22Rv1 (cell line): ENCODE measurements around the gene CCND1.

Source experiments
- H3K27ac ChIP-seq: fragments of 450-650 bp; 2 replicates; pipeline ENCODE4 v1.5.1; 2017
- CTCF ChIP-seq: fragments of 450-650 bp; IDR thresholded peaks from 2 replicates; pipeline ENCODE4 v1.5.1; 2017; ENCODE audit warnings: mild to moderate bottlenecking
- ZFX ChIP-seq: fragments of 450-650 bp; IDR thresholded peaks from 2 replicates; pipeline ENCODE4 v1.6.1; 2017; ENCODE audit warnings: antibody characterized with exemption, borderline replicate concordance

CCND1 gene

DNA sequence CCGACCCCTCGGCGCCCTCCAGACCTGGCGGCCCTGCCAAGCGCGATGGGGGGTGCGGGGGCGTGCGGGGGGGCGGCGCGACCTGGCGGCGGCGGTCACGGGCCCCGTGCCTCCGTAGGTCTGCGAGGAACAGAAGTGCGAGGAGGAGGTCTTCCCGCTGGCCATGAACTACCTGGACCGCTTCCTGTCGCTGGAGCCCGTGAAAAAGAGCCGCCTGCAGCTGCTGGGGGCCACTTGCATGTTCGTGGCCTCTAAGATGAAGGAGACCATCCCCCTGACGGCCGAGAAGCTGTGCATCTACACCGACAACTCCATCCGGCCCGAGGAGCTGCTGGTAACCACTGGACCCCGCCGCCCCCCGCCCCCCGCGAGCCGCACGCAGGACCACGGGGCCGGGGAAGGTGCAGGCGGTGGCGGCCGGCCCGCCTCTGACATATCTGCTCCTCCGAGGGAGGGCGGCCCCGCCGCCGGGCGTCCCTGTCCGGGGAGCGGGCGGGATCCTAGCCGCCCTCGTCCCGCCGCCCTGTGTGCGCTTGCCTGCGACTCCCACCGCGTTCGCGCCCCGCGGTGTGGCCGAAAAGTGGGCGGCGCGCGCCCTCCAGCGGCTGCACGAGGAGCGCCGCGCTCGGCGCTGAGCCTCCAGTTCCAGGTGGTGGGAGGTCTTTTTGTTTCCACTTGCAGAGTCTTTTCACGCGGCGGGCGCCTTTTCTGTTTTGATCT is 2.1 kb downstream of the CCND1 start:
- H3K27ac ChIP-seq: peak overlapping the region; percentile 100
- TF ChIP-seq CTCF: peak; percentile 73
- TF ChIP-seq ZFX: no peak

- peak; percentile 27 for TF ChIP-seq CTCF
- no peak for TF ChIP-seq ZFX
- H3K27ac ChIP-seq: peak overlapping the region; percentile 100
Measured at GRCh38 chr11:69643646-69644045, 2.7 kb downstream of the CCND1 start.

DNA sequence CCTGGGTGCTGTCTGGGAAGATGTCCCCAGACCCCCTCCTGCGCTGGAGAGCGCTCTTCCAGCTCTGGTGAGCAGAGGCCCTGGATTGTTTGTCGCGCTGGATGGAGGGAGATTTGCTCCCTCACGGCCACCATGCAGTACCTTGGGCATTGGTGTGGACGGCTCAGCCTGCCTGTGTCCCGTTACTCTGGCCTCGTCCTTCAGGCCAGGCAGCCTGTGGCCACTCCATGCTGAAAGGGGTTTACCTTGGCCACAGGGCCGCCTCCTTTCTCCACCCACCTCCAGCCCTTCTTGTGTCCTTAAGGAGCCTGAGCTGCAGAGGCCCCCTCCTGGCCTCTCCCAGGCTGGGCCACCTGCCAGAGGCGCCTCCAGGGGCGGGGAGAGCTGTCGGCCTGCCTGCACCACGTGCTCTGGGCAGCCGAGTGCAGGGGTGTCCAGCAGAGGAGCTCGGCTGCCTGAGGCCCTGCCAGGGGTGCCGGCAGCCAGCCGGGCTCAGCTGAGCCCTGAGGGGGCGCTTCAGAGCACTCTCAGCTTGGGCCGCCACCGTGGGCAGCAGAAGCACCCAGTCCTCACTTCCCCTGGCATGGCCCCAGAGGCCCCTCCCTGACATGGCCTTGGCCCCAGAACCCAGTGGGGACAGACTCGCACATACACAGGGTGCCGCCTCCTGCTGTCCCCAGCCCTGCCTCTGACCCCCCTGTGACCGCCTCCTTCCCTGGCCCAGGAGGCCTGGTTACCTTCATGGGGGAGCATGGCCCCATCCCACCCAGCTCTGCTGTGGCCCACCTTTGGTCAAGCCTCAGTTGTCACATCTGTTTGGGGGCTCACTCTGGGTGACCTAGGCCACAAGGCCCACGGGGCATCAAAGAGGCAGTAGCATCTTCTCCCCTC is 3.4 kb downstream of the CCND1 start:
- TF ChIP-seq CTCF: 0 out of 2 replicates have a peak, but pooled peaks have one; percentile 13
- no peak for TF ChIP-seq ZFX
- H3K27ac ChIP-seq: peak overlapping the region; percentile 100

DNA sequence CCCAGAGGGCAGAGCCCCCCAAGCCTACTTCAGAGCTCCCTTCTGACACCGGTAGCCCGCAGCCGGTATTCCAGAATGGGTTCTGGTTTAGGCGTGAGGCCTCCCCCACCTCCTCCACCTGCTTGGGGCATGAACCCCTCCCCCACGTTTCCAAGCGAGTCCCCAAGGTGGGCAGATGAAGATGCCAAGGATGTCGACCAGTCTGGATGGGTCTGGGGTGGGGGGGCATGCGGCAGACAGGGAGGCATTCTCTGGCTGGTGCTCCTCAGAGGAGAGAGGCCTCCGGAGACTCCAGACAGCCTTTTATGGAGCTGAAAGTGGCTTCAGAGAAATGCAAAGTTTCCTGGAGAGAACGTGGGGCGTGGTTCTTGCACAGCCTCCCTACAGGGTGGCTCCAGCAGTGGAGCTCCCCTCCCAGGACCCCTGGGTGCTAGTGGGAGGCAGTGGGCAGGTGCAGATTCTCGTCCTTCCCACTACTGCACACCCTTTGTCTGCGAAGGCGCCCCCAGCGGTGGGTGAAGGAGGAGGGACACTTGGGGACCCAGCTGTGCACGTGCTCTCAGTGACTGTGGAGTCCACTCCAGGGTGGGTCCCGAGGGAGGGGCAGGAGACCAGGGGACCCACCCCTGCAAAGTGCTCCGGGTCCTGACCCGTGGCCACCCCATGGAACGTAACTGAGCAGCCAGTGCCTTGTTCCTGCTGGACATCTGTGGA is 4.2 kb downstream of the CCND1 start:
- TF ChIP-seq CTCF (peak; percentile 54), ZFX (no peak)

GRCh38 chr11:69645801-69646492 is 5.0 kb downstream of the CCND1 start:
- H3K27ac ChIP-seq: peak overlapping the region; percentile 100
- TF ChIP-seq CTCF (no peak), ZFX (no peak)

More for the DNA sequence above, 4.2 kb downstream of the CCND1 start:
- H3K27ac ChIP-seq: peak overlapping the region; percentile 100

DNA sequence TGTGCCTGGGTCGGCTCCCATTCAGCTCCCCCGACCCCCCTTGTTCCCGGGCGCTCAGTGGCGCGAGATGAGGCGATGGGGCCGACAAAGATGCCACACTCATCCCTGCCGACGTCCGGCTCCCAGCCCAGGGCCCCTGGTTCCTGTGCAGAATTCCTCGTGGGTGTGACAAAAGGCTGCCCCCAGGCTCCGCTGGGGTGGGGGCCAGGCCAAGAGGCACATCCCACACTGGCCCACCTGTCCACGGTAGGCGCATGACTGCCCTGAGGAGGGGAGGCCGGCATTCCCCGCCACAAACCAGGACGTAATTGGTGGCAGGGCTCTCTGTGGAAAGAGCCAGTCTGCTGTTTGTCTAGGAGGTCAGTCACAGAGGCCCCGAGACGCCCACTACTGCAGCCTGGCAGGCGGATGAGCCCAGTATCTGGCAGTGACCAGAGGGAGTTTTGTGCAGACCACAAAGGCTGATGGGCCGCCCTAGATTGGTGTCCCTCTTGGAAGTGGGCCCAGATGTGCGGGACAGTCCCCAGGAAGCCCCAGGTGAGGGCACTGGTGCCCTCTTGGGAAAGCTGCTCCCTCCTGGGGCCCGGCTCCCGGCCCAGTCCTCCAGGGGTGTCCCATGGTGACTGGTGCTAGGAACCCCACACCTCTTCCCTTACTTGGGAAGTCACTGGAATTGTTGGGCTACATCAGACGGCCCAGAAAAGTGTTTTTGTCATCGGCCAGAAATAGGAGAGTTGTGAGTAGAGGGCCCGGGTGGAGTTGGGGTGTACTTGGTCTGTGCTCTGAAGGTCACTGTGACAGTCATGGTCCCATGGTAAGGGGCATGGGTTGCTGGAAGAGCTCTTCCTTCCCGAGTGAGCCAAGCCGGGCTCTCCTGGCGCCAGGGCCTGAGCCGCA is 5.8 kb downstream of the CCND1 start:
- peak overlapping the region; percentile 100 for H3K27ac ChIP-seq
- TF ChIP-seq CTCF: no peak
- TF ChIP-seq ZFX: no peak
